Lung (tissue), 12 donors: ENCODE data around the gene ABCA1. TPM values are rescaled to one million over a fixed set of nuclear protein-coding genes. Genes with fewer than 3 reads are reported as not detected.
A peak's percentile ranks its signal among the peaks of the same experiment; 100 is the strongest.

Experiments used
- ATAC-seq: fragments of 200-7000 bp; cut with Tn5 transposase; one replicate; pipeline ENCODE4 v1.9.1; 2020; ENCODE audit warnings: moderate number of reproducible peaks; ENCODE audit not compliant: insufficient read depth, low FRiP score
- DNase-seq, 3 donors: peaks; one replicate each; pipeline ENCODE4 v3.0.0-alpha.2; 2013 to 2017
- H3K27ac ChIP-seq, 2 donors: one replicate each; pipeline ENCODE4 v1.5.1; 2013; ENCODE audit warnings: mild to moderate bottlenecking in 2 of 2, moderate library complexity in 2 of 2, control low read depth in 1 of 2, inconsistent platforms in 1 of 2, low read depth in 1 of 2, low read length in 1 of 2
- H3K27me3 ChIP-seq, 3 donors: one replicate each; pipeline ENCODE4 v1.5.1; 2013; ENCODE audit warnings: low read length in 2 of 3; ENCODE audit not compliant: control insufficient read depth in 3 of 3, insufficient read depth in 3 of 3
- H3K36me3 ChIP-seq, 4 donors: one replicate each; pipeline ENCODE4 v1.5.1; 2013; ENCODE audit warnings: low read length in 4 of 4, mild to moderate bottlenecking in 1 of 4, moderate library complexity in 1 of 4; ENCODE audit not compliant: control insufficient read depth in 4 of 4, insufficient read depth in 4 of 4
- H3K4me1 ChIP-seq, 5 donors: one replicate each; pipeline ENCODE4 v1.5.1; 2013; ENCODE audit warnings: low read length in 5 of 5, mild to moderate bottlenecking in 2 of 5, moderate library complexity in 1 of 5; ENCODE audit not compliant: control insufficient read depth in 5 of 5, insufficient read depth in 5 of 5
- H3K4me3 ChIP-seq: one replicate; pipeline ENCODE4 v1.5.1; 2013; ENCODE audit warnings: mild to moderate bottlenecking, control low read depth, moderate library complexity
- H3K9ac ChIP-seq, 2 donors: one replicate each; pipeline ENCODE4 v1.5.1; 2013; ENCODE audit warnings: low read length in 2 of 2, control low read depth in 1 of 2; ENCODE audit not compliant: insufficient read depth in 1 of 2
- H3K9me3 ChIP-seq, 4 donors: one replicate each; pipeline ENCODE4 v1.5.1; 2013; ENCODE audit warnings: low read length in 3 of 4, mild to moderate bottlenecking in 1 of 4, moderate library complexity in 1 of 4; ENCODE audit not compliant: control insufficient read depth in 4 of 4, insufficient read depth in 3 of 4
- WGBS, 2 donors: extraction: QIAGEN DNeasy Blood & Tissue Kit; methylation state at CpG; one replicate each; pipeline ENCODE4 v1.1.7; 2013; 5-methylcytosine and 5-hydroxymethylcytosine counted together
- polyA plus RNA-seq, 2 donors: library from polyadenylated mRNA; stranded (reverse); fragments of 200-250 nt; gene quantifications; one replicate each; pipeline ENCODE4 v1.2.1, GENCODE V29; 2013
- total RNA-seq, 2 donors: library from RNA; depleted of rRNA in 1 of 2; stranded (reverse); fragments of >200 nt in 1 of 2; gene quantifications; one replicate each; pipeline ENCODE4 v1.2.1, GENCODE V29; 2014 to 2021
- TF ChIP-seq, protein P1 (sequence below): IDR thresholded peaks from 2 replicates; pipeline ENCODE4 v1.5.1; 2012; ENCODE audit warnings: mild to moderate bottlenecking; ENCODE audit errors: control extremely low read depth, extremely low read depth
- donor health status: control.
- donor health status: control.
- donor health status: Bipolar disorder and iron deficiency.
- donor health status: healthy.
- donor health status: DM: yes; HTN: yes; CAD: no.

Gene ABCA1
- total and polyA plus RNA-seq, 4 donors = 5.4 to 140 (median 16.8) TPM

GRCh38 chr9:104743376-104743985 lies 184.5 kb downstream of the ABCA1 start:
- DNase-seq = peak; percentile 27 to 85 (median 80)
- WGBS, 2 donors = 38 to 50% methylated on average over 7 of the region's 7 CpGs

GRCh38 chr9:104740621-104741020 lies 187.3 kb downstream of the ABCA1 start:
- no peak for DNase-seq

More at GRCh38 chr9:104743376-104743985, 184.5 kb downstream of the ABCA1 start:
- no peaks in the 10 kb centered on the region for H3K27me3 ChIP-seq
- no peaks in the 10 kb centered on the region for H3K9me3 ChIP-seq
- peaks cover 0 to 3% (median 0%) of the 10 kb centered on the region in 4 donors for H3K36me3 ChIP-seq
- H3K27ac ChIP-seq = no peak overlapping the region
- peaks cover 0 to 8% (median 0%) of the 10 kb centered on the region in 5 donors for H3K4me1 ChIP-seq
- no peak for ATAC-seq
- no peak overlapping the region for H3K4me3 ChIP-seq
- TF ChIP-seq, protein P1, sequence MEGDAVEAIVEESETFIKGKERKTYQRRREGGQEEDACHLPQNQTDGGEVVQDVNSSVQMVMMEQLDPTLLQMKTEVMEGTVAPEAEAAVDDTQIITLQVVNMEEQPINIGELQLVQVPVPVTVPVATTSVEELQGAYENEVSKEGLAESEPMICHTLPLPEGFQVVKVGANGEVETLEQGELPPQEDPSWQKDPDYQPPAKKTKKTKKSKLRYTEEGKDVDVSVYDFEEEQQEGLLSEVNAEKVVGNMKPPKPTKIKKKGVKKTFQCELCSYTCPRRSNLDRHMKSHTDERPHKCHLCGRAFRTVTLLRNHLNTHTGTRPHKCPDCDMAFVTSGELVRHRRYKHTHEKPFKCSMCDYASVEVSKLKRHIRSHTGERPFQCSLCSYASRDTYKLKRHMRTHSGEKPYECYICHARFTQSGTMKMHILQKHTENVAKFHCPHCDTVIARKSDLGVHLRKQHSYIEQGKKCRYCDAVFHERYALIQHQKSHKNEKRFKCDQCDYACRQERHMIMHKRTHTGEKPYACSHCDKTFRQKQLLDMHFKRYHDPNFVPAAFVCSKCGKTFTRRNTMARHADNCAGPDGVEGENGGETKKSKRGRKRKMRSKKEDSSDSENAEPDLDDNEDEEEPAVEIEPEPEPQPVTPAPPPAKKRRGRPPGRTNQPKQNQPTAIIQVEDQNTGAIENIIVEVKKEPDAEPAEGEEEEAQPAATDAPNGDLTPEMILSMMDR = peak; percentile 68
- no peak overlapping the region for H3K9ac ChIP-seq

DNA sequence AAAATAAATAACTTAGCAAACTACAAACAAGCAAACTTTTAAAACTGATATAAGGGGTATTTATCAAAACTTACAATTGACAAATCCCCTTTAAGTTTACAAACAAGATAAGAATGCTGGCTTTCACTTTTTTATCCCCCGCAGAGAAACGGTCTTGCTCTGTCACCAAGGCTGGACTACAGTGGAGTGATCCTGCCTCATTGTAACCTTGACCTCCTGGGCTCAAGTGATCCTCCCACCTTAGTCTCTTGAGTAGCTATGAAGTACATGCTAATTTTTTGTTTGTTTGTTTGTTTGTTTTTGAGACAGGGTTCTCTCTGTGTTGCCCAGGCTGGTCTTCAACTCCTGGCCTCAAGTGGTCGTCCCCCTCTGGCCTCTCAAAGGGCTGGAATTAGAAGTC lies 189.5 kb downstream of the ABCA1 start:
- ATAC-seq = no peak
- TF ChIP-seq, protein P1 = no peak
- Histone ChIP-seq H3K27ac (no peak overlapping the region), H3K4me3 (no peak overlapping the region), H3K27me3 (no peaks in the 10 kb centered on the region), H3K4me1 (no peaks in the 10 kb centered on the region), H3K36me3 (no peaks in the 10 kb centered on the region), H3K9ac (no peak overlapping the region), H3K9me3 (no peaks in the 10 kb centered on the region)
- no peak for DNase-seq
- WGBS, 2 donors = 70 to 81% methylated on average over 3 of the region's 3 CpGs

More at GRCh38 chr9:104740621-104741020, 187.3 kb downstream of the ABCA1 start:
- no peak overlapping the region for H3K27ac ChIP-seq
- no peaks in the 10 kb centered on the region for H3K4me1 ChIP-seq
- H3K36me3 ChIP-seq = no peaks in the 10 kb centered on the region
- 33 to 43% methylated on average over 1 of the region's 1 CpG for WGBS, 2 donors
- no peak for ATAC-seq
- H3K9me3 ChIP-seq = no peaks in the 10 kb centered on the region
- TF ChIP-seq, protein P1 = no peak
- H3K4me3 ChIP-seq = no peak overlapping the region
- no peak overlapping the region for H3K9ac ChIP-seq
- H3K27me3 ChIP-seq = no peaks in the 10 kb centered on the region

Other genes with a start within 250 kb of the ABCA1 start
- gene OR13D1, start 233.6 kb downstream of the ABCA1 start, total RNA-seq = not detected
- not detected for gene OR13D1, start 233.6 kb downstream of the ABCA1 start, polyA plus RNA-seq
- gene NIPSNAP3A, start 180.5 kb downstream of the ABCA1 start, total RNA-seq = 10 to 100 TPM; 20.1 to 49.5 TPM
- 10 to 100 TPM; 18.9 to 23.6 TPM for gene NIPSNAP3A, start 180.5 kb downstream of the ABCA1 start, polyA plus RNA-seq
- 1 to 10 TPM; 1.5 to 4.3 TPM for gene NIPSNAP3B, start 164.0 kb downstream of the ABCA1 start, total RNA-seq
- gene NIPSNAP3B, start 164.0 kb downstream of the ABCA1 start, polyA plus RNA-seq = 1 to 10 TPM in 1 of 2 donors, under 1 TPM in 1; 0.85 to 1.5 TPM